HG02884 (cell line): Measurements from ENCODE around the gene TUG1.

ENCODE experiments used
- ATAC-seq: cut with Tn5 transposase; IDR thresholded peaks from one replicate; pipeline ENCODE4 v1.9.1; 2021; ENCODE audit warnings: mild to moderate bottlenecking, moderate library complexity; ENCODE audit not compliant: unreplicated experiment

The TUG1 gene

DNA sequence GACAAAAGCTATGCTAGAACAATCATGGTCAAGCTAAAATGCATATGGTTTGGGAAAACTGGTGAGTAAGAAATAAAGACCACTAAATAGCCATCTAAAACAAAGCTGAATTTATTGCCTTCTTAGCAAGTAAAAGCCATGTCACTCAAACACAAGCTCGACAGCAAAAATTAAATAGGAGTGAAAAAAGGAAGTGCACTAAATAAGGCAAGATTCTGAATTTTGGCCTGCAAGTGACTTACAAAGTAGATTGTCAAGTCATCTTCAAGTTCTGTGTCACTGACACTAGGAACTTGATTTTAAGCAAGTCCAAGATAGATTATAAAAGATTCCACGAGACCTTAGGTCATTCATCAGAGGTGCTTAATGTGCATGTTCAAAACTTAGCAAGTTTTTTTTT is 27.4 kb downstream of the TUG1 start:
- ATAC-seq = no peak

- no peak for ATAC-seq
Observed at GRCh38 chr22:30998329-30998728, 29.3 kb downstream of the TUG1 start.

DNA sequence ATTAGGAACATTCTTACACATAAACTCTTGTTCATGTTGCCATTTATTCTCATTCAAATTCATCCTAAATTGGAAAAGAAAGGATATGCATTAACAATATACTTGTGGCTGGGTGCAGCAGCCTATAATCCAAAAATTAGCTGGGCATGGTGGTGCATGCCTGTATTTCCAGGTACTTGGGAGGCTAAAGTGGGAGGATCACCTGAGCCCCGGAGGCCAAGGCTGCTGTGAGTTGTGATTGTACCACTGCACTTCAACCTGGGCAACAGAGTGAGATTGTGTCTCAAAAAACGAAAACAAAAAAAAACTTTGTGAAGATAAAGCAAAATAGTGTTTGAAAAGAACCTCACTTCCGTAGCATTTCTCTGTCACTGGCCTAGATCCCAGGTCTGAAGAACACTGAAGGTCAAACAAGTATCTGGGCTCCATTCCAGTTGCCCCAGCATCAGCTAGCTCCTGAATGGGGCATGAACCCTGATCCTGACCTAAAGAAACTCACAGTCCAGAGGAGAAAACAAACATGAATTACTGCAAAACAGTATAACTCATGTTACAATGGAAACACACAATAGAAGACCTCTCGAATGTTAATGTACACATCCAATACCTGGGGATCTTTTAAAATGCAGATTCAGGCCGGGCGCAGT is 32.2 kb downstream of the TUG1 start:
- no peak for ATAC-seq

- ATAC-seq = no peak
Observed at GRCh38 chr22:31005535-31005934, 36.5 kb downstream of the TUG1 start.

GRCh38 chr22:31019191-31019930 is 50.3 kb downstream of the TUG1 start:
- ATAC-seq = no peak

DNA sequence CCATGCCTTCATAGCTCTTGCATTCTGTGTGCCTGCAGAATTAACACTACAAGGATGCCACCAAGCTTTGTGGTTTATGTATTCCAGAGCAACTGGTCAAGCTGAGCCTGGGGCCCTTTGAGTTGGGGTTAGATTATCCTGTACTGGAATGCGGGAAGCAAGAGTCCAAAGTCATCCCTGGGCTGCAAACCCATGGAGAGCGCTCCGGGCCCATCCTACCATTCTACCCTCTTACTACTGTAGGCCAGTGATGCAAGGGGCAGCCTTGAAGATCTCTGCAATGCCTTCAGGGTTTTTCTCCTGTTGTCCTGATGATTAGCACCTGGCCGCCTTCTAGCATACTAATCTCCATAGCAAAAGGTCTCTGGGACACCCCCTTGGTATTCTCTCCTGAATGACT is 51.3 kb downstream of the TUG1 start:
- no peak for ATAC-seq

DNA sequence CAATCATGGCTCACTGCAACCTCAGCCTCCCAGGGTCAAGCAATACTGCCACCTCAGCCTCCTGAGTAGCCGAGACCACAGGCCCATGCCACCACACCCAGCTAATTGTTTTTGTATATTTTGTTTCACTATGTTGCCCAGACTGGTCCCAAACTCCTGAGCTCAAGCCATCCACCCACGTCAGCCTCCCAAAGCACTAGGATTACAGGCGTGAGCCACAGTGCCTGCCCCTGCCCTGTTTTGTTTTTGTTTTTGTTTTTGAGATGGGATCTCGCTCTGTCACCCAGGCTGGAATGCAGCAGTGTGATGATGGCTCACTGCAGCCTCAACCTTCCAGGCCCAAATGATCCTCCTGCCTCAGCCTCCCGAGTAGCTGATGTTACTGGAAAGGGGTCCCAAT is 53.5 kb downstream of the TUG1 start:
- ATAC-seq = no peak
